ENCODE results near the gene WDR75. TPM values are rescaled to one million over a fixed set of nuclear protein-coding genes. Genes with fewer than 3 reads are reported as not detected.
A peak's percentile ranks its signal among the peaks of the same experiment; 100 is the strongest.

WDR75 gene
- total and polyA plus RNA-seq, 2 of the 13 experiments (the other 11 are each of a cell fraction or from before 2014, with no cell fraction given), result 63.0 to 74.1 TPM

GRCh38 chr2:189511210-189511959, 70.1 kb downstream of the WDR75 start:
- Histone ChIP-seq H3K9ac (ENCODE audit: insufficient read depth, low read depth, low read length) (no peak overlapping the region), H2AFZ (ENCODE audit: low read length) (no peak overlapping the region), H3K27me3 (ENCODE audit: control insufficient read depth in 1 of 2, insufficient read depth in 2 of 2, low read length in 2 of 2) (no peaks in the 10 kb centered on the region), H4K20me1 (ENCODE audit: insufficient read depth, low read length) (no peaks in the 10 kb centered on the region), H3K9me3 (ENCODE audit: low read length) (0 out of 2 replicates have a peak, but pooled peaks cover 11% of the 10 kb centered on the region), H3K36me3 (replicated peaks in 1 of 2; ENCODE audit: control insufficient read depth in 1 of 2, insufficient read depth in 2 of 2, low read length in 2 of 2) (no peaks in the 10 kb centered on the region), H3K79me2 (ENCODE audit: insufficient read depth, low read length) (no peaks in the 10 kb centered on the region), H3K27ac (ENCODE audit: extremely low read length, insufficient read depth, low read length) (no peak overlapping the region), H3K4me3 (replicated peaks in 1 of 3; ENCODE audit: insufficient read depth in 1 of 3, low read depth in 2 of 3, low read length in 3 of 3) (no peak overlapping the region), H3K4me2 (ENCODE audit: low read depth, low read length) (no peak overlapping the region), H3K4me1 (ENCODE audit: insufficient read depth, low read length) (peaks cover 27% of the 10 kb centered on the region)
- ChIA-PET POLR2A (no interaction called here), CTCF (ENCODE audit: low intra/inter-chr PET ratio, low total read pairs) (no interaction called here)
- no TSS peak for BruUV-seq (replicated peaks)
- no peak for FAIRE-seq
- no peak for TF ChIP-seq ZNF547 (CRISPR knock-in tag; IDR thresholded peaks at IDR 0.05)
- 0 out of 2 replicates have a peak, but pooled peaks have one; percentile 38 for TF ChIP-seq MAFF (IDR thresholded peaks at IDR 0.05; ENCODE audit: low read depth, low read length)
- TF ChIP-seq MAFK (conservative IDR thresholded peaks at IDR 0.05 in 1 of 2, IDR thresholded peaks at IDR 0.05 in 1 of 2; ENCODE audit: low read length in 2 of 2), result peak; percentile 42 to 71; a peak in 3 of 4 replicates
- in situ Hi-C loops (cut with HindIII; ENCODE audit: extremely low pct_ligation_motif_present, low pct_unique_long_range_greater_than_20kb) (no loop called here), intact Hi-C loops (cut with micrococcal nuclease; ENCODE audit: unreplicated experiment) (no loop called here)
- ATAC-seq, result no peak
- 65% methylated on average over 2 of the region's 2 CpGs for WGBS (ENCODE audit: low lambda C conversion rate)
- DNase-seq (ENCODE audit: low spot score), result no peak

- no peak for DNase-seq (ENCODE audit: low spot score)
- Histone ChIP-seq H4K20me1 (ENCODE audit: insufficient read depth, low read length) (no peaks in the 10 kb centered on the region), H2AFZ (ENCODE audit: low read length) (no peak overlapping the region), H3K36me3 (replicated peaks in 1 of 2; ENCODE audit: control insufficient read depth in 1 of 2, insufficient read depth in 2 of 2, low read length in 2 of 2) (no peaks in the 10 kb centered on the region), H3K9me3 (ENCODE audit: low read length) (0 out of 2 replicates have a peak, but pooled peaks cover 11% of the 10 kb centered on the region), H3K4me3 (replicated peaks in 1 of 3; ENCODE audit: insufficient read depth in 1 of 3, low read depth in 2 of 3, low read length in 3 of 3) (no peak overlapping the region), H3K79me2 (ENCODE audit: insufficient read depth, low read length) (no peaks in the 10 kb centered on the region), H3K27ac (ENCODE audit: extremely low read length, insufficient read depth, low read length) (no peak overlapping the region), H3K9ac (ENCODE audit: insufficient read depth, low read depth, low read length) (no peak overlapping the region), H3K4me1 (ENCODE audit: insufficient read depth, low read length) (peaks cover 22% of the 10 kb centered on the region), H3K4me2 (ENCODE audit: low read depth, low read length) (no peak overlapping the region), H3K27me3 (ENCODE audit: control insufficient read depth in 1 of 2, insufficient read depth in 2 of 2, low read length in 2 of 2) (no peaks in the 10 kb centered on the region)
- FAIRE-seq, result no peak
- ChIA-PET CTCF (ENCODE audit: low intra/inter-chr PET ratio, low total read pairs) (no interaction called here), POLR2A (no interaction called here)
- no TSS peak for BruUV-seq (replicated peaks)
- no peak for ATAC-seq
- intact Hi-C loops (cut with micrococcal nuclease; ENCODE audit: unreplicated experiment) (no loop called here), in situ Hi-C loops (cut with HindIII; ENCODE audit: extremely low pct_ligation_motif_present, low pct_unique_long_range_greater_than_20kb) (no loop called here)
- TF ChIP-seq NAIF1 (CRISPR knock-in tag; IDR thresholded peaks at IDR 0.05; ENCODE audit: borderline replicate concordance), result no peak
- TF ChIP-seq ZNF10 (CRISPR knock-in tag; IDR thresholded peaks at IDR 0.05; ENCODE audit: borderline replicate concordance, low read depth), result no peak
- no peak for TF ChIP-seq TBX3 (IDR thresholded peaks at IDR 0.05; ENCODE audit: borderline replicate concordance)
- TF ChIP-seq, protein P1, sequence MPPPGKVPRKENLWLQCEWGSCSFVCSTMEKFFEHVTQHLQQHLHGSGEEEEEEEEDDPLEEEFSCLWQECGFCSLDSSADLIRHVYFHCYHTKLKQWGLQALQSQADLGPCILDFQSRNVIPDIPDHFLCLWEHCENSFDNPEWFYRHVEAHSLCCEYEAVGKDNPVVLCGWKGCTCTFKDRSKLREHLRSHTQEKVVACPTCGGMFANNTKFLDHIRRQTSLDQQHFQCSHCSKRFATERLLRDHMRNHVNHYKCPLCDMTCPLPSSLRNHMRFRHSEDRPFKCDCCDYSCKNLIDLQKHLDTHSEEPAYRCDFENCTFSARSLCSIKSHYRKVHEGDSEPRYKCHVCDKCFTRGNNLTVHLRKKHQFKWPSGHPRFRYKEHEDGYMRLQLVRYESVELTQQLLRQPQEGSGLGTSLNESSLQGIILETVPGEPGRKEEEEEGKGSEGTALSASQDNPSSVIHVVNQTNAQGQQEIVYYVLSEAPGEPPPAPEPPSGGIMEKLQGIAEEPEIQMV (CRISPR knock-in tag; IDR thresholded peaks at IDR 0.05; ENCODE audit: low read depth), result no peak
- no peak for TF ChIP-seq FOXO4 (CRISPR knock-in tag; conservative IDR thresholded peaks at IDR 0.05)
- TF ChIP-seq DDIT3 (CRISPR knock-in tag; IDR thresholded peaks at IDR 0.05), result no peak
These were observed 70.7 kb downstream of the WDR75 start for GRCh38 chr2:189511960-189512319.
